Hepatic stellate cell (primary cell): ENCODE measurements around the gene OTUB2.

Experiments
- DNase-seq: peaks from one replicate; pipeline ENCODE4 v3.0.0; 2011; ENCODE audit warnings: low spot score

OTUB2 gene

DNA sequence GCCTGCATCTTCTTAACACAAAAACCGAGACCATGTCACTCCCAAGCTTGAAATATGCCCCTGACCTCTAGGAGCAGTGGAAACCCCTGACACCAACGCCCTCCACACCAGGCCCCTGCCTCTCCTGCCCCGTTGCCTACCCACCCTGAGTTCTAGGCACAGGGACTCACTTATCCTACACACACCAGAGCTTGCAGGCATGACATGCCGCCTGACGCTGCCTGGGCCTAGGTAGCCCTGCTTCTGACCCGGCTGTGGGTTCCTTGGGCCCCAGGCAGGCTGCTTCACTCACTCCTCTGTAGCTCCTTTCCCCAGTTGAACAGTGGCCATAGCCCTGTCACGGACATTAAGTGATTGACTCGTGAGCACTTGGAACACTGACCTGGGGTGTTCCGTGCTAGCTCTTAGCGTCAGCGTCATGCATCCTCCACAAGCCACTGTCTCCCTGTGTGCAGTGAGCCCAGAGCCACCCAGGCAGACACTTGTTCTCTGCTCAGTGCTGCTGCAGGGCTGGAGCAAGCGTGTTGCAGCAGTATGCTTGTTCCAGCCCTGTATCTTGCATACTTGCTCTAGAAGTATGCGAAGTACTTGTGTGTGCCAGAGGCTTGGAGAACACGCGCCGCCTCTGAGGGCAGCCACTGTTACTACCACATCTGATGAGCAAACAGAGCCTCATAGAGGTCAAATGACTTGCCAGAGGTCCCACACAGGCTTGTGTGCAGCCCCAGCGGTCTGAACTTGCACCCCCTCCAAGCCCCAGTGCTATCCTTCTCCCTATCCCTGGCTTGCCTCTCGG lies 15.6 kb downstream of the OTUB2 start:
- DNase-seq: peak; percentile 76

DNA sequence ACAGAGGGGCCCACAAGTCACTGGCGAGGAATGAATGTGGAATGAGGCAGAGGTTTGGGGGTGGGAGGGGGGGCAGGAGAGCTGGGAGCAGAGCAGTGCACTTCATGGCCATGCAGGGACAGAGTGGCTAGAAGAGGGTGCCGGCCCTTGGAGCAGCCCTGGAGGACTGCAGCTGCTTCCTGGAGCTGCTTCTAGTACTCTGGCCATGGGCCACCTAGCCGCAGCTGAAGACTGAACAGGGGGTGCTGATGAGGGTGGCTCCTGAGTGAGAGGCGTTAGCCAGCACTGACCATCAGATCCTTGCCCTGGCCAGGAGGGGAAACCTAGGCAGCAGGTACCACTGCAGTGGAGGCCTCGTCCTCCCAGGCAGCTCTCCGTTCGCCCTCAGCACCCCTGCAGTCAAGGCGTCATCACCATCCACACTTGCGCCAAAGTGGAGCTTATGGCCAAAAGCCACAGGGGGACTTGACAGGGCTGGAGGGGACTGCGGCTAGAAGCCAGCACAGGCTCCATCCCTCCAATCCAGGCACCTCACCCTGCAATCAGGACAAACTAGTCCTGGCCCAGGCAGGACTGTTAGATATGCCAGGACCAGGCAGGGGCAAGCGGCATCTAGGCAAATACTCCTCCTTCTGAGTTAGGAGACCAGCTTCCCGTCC lies 16.4 kb downstream of the OTUB2 start:
- DNase-seq: no peak

DNA sequence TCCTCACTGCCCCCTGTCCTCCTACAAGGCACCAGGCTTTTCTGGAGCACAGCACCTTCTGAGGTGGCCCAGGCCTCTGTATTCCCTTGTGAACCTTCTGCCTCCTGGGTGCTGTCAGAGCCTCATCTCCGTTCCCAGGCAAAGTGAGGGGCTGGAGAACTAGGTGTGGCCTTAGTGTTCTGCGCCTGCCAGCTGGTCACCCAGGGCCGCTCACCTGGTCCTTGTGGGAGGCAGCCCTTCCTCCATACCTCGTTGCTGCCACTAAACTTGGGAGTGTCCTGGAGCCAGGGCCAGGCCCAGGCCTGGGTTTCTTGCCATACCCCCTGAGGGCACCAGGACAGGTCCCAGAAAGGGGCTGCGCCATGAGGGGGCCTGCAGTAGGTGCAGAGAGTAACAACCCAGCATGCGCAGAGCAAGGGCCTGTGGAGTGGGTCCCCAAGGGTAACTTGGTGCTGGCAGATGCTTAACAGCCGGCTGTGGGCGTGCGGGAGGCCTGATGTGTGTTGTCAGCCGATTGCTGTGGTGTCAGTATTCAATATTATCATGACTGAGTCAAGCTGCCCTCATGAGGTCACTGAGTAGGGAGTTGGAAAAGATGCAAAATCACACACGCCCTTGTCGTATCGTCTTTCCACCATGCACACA lies 17.1 kb downstream of the OTUB2 start:
- no peak for DNase-seq

DNA sequence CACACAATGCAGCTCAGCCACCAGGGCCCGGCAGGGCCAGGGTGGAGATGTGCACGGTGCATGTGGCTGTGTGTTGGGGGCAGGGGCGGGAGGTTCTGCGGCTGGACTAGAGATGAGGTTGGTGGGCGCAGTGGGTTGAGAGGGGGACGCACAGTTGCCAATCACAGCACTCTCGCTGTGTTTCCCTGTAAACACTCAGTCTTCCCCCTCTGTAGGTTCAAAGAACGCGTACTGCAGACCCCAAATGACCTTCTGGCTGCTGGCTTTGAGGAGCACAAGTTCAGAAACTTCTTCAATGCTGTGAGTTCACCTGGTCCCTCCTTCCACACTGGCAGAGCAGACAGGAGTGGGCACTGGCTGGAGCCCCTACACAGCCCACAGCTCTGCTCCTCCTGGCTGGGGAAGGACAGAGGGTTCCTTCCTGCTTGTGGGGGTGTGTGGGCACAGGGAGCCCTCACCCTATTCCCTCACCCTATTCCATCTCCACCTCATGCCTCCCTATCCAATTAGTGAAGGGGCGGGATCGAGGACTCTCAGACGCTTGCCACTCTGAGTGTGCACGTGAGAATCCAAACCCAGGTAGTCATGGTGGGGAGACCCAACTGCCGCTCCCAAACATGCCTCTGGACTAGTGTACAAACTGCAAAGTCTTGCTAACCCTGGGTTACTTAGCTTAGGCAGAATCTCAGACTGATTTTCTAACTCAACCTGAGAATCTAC lies 17.8 kb downstream of the OTUB2 start:
- DNase-seq: no peak

DNA sequence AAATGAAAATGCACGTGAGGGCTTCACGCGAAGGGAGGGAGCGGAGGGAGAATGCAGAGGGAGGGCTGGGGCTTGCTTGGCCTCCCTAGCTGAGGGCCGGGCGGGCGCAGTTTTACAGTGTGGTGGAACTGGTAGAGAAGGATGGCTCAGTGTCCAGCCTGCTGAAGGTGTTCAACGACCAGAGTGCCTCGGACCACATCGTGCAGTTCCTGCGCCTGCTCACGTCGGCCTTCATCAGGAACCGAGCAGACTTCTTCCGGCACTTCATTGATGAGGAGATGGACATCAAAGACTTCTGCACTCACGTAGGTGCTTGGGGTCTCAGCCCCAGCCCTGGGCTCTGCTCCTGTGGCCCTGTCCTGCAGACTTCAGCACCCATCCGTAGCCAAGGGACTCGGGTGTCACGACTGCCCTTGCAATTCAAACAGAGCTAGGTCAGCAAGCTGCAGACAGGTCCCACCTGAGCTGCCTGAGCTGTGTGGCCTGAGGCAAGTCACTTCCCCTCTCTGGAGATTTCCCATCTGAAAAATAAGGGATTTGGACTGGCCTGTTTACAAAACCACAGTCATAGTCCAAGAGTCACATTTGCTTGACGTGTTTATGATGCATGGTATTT lies 18.4 kb downstream of the OTUB2 start:
- no peak for DNase-seq

DNA sequence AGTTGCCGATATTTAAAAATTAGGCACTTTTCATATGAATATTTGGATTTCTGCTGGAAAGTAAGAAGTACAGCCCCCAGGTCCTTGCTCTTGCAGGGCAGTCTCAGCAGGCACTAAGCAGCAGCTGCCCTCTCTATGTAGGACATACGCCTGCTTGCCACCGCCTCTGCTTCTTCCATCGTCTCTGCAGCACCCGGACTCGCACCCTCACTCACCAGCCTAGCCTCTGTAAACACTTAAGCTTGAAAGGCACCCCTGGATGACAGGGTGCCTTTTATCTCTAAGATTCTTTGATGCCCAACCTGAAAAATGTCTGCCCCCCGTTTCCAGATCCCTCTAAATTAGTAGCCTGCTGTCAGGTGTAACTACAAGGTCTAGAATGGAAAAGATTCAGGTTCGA lies 19.0 kb downstream of the OTUB2 start:
- DNase-seq: no peak

DNA sequence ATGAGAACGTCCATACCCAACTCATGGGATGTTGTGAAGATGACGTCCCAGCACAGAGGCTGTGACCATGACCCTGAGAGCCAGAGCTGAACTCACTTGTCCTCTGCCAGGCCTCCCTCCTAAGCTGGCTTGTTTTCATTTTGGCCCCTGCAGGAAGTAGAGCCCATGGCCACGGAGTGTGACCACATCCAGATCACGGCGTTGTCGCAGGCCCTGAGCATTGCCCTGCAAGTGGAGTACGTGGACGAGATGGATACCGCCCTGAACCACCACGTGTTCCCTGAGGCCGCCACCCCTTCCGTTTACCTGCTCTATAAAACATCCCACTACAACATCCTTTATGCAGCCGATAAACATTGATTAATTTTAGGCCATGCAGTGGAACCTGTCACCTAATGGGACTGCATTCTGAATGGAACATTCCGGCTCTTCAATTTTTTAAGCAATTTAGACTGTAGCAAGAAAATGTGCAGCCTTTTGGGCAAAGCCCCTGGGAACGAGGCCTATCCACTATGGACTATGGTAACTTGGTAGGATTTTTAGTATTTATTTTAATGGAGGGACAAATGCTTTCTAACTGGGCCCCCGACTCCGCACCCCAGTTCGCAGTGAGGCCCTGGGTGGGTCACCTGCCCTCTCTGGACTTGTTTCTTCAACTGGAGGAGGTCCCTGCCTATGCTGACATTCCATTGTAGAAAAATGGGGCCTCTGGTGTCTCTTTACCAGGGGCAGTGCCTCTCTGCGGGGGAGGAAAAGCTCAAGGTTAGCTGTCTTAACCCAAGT lies 19.6 kb downstream of the OTUB2 start:
- DNase-seq: no peak

DNA sequence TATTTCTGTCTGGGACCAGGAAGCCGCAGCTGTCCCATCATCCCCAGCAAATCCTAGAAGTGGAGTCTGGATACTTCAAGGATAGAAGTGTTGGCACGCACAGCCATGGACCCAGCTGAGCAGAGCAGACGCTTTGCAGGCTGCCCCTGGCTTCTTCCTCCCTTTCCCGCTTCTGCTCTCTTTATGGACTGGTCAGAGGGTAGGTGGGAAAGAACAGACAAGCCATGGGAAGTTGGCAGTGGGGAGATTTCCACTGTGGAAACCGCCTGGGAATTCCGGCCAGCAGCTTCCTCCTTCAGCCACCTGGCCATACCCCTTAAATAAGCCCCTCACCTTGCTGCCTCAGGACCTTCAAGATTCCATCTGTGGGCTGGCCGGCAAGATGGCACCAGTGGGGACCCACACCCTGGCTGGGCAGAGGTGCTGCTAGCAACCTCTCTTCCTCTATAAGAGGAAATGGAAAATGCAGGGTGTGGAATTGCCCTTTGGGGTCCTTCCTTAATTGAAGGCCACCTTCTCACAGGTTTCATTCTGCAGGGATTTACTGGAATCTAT lies 20.6 kb downstream of the OTUB2 start:
- DNase-seq: no peak

DNA sequence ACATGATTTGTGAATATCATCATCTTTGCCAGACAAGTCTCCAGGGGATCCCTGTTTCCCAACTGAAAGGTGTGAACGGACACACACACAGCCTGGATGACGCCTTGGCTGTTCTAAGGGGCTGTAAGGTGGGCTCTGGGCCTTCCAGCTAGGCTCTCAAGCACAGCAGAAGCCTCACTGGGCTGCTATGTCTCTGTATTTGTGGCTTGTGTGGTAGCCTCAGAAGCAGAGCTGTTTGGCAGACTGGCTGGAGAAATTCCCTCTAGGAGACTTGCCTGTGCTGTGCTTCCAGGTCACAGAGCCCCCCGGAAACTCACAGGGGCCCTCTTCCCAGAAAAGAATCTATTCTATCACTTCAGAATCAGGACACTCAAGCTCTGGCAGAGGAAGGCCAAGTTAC lies 21.4 kb downstream of the OTUB2 start:
- no peak for DNase-seq

DNA sequence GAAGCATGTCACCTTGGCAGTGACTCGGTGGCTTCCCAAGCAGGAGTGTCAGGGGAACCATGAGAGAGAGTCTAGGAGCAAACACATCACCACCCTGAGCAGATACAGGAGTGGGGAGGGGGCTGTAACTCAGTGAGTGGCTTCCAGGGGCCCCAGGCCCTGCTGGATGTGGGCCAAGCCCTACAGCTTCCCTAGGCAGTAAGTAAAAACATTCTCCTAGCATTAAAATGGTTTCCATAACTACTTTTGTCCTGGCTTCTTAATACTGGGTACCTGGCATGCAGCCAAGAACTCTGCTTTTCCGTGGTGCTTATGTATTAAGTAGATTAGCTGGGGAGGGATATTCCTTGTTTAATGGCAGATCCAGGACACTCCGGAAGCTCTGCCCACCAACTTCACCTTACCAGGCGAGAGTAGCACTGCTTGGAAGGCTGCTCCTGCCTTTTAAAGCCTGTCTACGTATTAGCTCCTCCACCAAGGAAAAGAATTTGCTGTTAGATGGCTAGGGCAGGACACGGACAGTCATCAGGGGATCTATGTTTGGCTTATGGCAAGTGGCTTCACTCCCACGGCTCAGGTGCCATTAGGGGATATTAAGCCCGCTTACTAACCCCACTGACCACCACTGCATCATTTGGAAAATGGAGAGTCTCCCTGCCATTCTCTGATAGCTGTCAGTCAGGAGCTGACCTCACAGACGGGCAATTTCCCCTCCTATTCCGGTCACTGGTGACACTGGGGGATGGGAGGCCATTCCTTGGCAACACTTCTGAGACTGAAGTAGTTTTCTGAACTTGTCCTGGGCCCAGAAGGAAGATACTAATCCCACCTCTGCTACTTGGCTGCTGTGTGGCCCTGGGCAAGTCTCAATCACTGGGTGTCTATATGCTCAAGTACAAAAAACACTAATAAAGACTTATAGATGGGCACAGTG lies 22.8 kb downstream of the OTUB2 start:
- no peak for DNase-seq

DNA sequence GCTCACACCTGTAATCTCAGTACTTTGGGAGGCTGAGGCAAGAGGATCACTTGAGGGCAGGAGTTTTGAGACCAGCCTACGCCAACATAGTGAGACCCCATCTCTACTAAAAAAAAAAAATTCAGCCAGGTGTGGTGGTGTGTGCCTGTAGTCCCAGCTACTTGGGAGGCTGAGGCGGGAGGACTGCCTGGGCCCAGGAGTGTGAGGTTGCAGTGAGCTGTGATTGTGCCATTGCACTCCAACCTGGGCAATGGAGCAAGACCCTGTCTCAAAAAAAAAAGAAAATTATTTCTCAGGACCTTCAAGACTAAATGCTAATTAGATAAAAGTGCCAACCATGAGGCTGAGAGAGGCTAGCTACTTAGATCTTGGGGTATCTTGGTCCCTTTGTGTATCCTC lies 23.5 kb downstream of the OTUB2 start:
- no peak for DNase-seq

DNA sequence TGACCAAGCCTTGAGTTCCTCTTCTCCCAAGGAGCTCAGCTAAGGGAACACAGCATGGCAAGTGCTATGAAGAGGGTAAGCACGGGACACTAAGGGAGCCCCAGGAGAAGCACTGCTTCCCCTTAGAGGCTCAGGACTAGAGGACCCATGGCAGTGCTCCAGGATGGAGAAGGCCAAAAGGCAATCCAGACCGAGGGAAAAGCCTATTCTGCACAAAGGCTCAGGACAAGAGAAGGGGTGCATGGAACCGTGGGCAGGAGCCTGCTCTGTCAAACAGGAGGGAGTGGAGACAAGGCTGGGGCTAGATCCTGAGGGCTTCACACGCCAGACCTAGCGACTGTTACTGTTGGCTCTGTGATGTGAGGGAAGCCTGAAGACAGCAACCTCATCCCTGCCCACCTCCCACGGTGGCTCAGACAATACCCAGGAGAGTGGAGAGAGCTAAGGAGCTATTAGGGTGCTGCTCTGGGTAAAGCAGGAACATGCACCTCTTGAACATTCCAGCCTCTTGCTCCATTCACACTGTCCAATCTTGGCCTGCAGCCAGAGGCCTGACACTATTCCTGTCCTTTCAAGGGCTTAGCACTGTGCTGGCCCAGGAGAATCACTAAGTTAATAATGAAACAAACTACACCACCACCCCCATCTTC lies 24.2 kb downstream of the OTUB2 start:
- no peak for DNase-seq

DNA sequence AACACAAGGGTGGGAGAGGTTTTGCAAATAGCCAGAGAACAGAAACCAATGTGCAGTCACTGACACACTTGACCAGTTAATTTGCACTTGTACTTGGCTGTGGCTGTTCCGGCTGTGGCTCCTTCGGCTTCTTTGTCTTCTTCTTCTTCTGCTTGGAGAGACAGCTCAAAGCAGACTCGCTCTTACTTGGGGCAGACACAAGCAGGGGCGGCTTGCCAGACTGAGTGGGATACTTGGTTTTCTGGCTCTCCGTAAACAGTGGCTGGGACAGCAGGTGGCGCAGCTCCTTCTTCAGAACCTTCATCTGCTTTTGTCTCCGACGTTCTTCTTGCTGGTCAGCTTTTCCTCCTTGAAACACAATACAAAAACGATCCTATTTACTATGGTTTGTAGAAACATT lies 25.0 kb downstream of the OTUB2 start:
- DNase-seq: no peak

DNA sequence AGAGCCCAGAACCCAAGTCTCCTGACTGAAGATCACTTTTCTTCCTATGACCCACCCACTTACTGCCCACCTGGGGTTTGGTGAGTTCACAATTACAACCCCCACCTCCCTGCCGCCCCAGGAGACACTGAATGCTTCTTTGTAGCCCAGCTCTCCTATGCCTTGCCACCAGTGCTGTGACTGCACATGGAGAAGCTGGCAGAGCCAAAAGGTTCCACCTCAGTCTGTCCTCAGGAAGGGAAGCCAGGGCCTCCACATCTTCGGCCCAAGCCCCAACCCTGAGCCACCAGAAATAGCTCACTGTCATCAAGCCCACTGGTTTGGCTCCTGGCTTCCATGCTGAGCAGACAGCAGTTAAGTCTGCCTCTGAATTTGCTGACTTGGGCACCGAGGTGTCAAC lies 25.6 kb downstream of the OTUB2 start:
- no peak for DNase-seq

DNA sequence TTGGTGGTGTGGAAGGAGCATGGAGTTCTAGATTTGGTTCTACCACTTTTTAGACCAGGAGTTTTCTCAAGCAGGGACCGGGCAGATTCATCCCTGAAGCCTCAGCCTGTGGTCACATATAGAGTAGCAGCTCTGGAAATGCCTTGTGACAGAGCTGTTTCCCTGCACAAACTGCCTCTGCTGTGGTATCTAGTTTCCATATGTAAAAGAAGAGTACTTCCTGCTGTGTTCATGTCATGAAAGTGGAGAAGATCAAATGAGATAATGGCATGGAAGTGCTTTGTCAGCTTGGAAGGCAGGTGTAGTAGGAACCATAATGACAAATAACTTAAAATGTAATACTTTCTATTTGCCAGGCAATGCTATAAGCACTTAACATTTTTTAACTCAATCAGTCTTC lies 26.1 kb downstream of the OTUB2 start:
- no peak for DNase-seq

DNA sequence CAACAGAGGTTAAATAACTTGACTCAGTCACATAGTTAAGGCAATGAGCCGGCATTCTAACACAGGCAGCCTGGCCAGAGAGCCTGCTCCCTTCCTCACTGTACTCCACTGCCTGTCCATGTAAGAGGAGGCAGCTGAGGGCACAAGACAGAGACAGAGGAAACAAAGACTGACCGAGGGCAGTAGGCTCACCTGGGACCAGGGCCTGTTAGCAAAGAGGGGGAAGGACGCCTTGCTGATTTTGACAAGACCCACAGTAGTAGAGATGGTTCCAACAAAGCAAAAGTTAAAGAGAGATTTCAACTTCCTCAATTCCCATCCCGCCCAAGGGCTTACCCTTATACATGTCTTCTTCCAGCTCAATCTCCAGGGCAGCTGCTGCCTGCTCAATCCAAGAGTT lies 26.5 kb downstream of the OTUB2 start:
- DNase-seq: no peak

DNA sequence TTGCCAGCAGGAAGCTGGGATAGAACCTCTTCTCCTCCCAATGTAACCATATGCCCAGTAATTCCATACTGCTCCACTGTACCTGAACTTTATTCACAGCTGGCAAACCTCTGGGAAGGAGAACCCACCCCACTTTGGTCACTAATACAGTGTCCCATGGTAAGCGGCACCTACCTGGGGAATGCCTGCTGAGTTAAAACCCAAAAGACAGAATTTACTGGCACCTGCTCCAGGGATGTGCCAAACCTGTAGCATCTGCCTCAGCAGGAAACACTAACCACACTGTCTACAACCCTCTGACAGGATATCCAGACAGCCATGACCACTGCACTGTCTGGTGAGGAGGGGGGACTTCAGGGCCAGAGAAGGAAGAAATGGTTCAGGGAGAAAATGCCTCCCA lies 28.3 kb downstream of the OTUB2 start:
- DNase-seq: no peak

DNA sequence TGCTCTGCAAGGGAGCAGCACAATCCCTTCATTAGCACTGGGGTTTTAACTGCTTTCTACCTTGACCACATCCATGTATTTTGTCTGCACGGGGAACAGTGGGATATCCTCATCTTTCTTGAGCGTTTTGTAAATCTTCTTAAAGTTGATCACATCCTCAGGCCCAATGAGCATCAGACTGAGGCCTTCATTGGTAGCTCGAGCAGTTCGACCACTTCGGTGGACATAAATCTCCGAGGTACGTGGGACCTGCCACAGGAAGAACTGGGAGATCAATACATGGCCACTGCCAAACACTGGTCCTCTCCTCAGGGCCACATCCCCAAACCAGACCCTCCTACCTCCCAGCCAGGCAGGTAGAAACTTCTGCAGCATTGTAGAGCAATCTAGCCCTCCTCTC lies 28.8 kb downstream of the OTUB2 start:
- DNase-seq: no peak

DNA sequence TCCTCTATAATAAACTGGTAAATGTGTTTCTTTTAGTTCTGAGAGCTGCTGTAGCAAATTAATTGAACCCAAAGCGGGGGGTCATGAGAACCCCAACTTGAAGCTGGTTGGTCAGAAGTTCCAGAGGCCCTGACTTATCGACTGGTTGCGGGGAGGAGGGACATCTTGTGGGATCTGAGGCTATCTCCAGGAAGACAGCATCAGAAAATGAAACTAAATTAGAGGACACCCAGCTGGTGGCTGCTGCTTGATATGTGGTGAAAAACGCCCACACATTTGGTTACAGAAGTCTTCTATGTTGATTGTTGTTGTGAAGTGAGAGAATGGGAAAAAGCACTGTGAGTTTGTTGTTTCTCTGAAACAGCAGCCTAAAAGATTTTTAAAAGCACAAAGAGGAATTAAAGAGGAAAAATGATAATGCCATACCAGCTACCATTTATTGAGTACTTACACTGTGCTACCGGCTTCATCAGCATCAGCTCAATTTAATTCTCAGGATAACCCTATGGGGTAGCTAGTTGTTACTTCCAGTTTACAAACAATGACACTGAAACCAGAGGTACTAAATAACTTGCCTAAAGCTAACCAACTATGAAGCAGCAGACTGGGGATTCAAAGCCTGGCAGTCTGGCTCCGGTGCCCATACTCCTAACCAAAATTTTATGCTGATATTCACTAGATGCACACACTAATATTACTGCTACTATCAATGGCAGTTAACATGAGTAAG lies 30.6 kb downstream of the OTUB2 start:
- DNase-seq: no peak
